Duodenal mucosa (tissue), 2 donors: ENCODE data around the gene TMEM19.

ENCODE experiments used
- H3K27ac ChIP-seq: one replicate; pipeline ENCODE4 v1.7.0; 2013; ENCODE audit warnings: low read depth, low read length
- H3K27me3 ChIP-seq, 2 donors: one replicate each; pipeline ENCODE4 v1.7.0; 2013; ENCODE audit warnings: low read length in 2 of 2, control low read depth in 1 of 2; ENCODE audit not compliant: insufficient read depth in 2 of 2, control insufficient read depth in 1 of 2
- H3K36me3 ChIP-seq, 2 donors: one replicate each; pipeline ENCODE4 v1.7.0; 2013; ENCODE audit warnings: low read length in 2 of 2, control low read depth in 1 of 2; ENCODE audit not compliant: insufficient read depth in 2 of 2, control insufficient read depth in 1 of 2
- H3K4me1 ChIP-seq, 2 donors: one replicate each; pipeline ENCODE4 v1.7.0; 2013; ENCODE audit warnings: low read length in 2 of 2, control low read depth in 1 of 2; ENCODE audit not compliant: insufficient read depth in 2 of 2, control insufficient read depth in 1 of 2
- H3K4me3 ChIP-seq, 2 donors: one replicate each; pipeline ENCODE4 v1.7.0; 2013; ENCODE audit warnings: low read length in 2 of 2, low read depth in 1 of 2
- H3K9ac ChIP-seq, 2 donors: one replicate each; pipeline ENCODE4 v1.7.0; 2013; ENCODE audit warnings: low read length in 2 of 2, low read depth in 1 of 2
- H3K9me3 ChIP-seq, 2 donors: one replicate each; pipeline ENCODE4 v1.7.0; 2013; ENCODE audit warnings: low read length in 2 of 2, control low read depth in 1 of 2; ENCODE audit not compliant: control insufficient read depth in 1 of 2

Gene TMEM19

DNA sequence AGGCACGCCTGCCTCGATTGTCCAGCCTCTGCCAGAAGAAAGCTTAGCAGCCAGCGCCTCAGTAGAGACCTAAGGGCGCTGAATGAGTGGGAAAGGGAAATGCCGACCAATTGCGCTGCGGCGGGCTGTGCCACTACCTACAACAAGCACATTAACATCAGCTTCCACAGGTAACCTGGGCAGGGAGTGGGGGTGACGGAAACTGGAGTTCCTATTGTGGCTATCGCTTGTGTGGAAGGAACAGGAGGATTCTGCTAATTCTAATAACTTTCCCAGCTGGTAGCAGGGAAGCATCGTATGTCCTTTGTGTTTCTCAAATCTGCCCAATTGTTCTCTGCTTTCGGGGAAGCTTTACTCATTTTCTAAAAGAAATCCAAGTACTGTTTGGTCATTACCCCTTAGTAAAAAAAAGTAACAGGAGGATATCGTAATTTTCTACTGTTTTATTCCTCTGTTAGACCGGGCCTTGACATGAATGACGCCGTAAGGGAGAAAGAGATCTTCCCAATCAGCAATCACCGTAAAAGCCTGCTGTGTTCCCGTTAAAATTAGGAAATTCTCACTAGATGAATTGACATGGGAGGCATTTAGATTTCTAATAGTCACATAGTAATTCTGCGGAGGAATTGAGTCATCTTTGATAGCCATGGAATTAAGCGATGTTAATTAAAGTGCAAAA, 21.3 kb upstream of the TMEM19 start:
- Histone ChIP-seq H3K4me3 (peak overlapping the region; percentile 95 to 96), H3K4me1 (peaks cover 12 to 17% of the 10 kb centered on the region in 2 donors), H3K27ac (peak overlapping the region; percentile 95), H3K27me3 (no peaks in the 10 kb centered on the region), H3K9ac (peak overlapping the region; percentile 97 to 99), H3K9me3 (no peaks in the 10 kb centered on the region), H3K36me3 (peaks cover 1 to 4% of the 10 kb centered on the region in 2 donors)

GRCh38 chr12:71665090-71665463, 20.8 kb upstream of the TMEM19 start:
- Histone ChIP-seq H3K9ac (peak overlapping the region; percentile 97 to 99), H3K27ac (peak overlapping the region; percentile 95), H3K9me3 (no peaks in the 10 kb centered on the region)

GRCh38 chr12:71666259-71666658, 19.6 kb upstream of the TMEM19 start:
- Histone ChIP-seq H3K27me3 (no peaks in the 10 kb centered on the region), H3K9ac (no peak overlapping the region), H3K36me3 (no peaks in the 10 kb centered on the region), H3K4me3 (no peak overlapping the region), H3K27ac (no peak overlapping the region), H3K4me1 (peaks cover 10 to 12% of the 10 kb centered on the region in 2 donors), H3K9me3 (no peaks in the 10 kb centered on the region)

More at GRCh38 chr12:71665090-71665463, 20.8 kb upstream of the TMEM19 start:
- Histone ChIP-seq H3K27me3 (no peaks in the 10 kb centered on the region), H3K4me1 (peaks cover 12 to 14% of the 10 kb centered on the region in 2 donors), H3K36me3 (no peaks in the 10 kb centered on the region), H3K4me3 (peak overlapping the region; percentile 95 to 96)

DNA sequence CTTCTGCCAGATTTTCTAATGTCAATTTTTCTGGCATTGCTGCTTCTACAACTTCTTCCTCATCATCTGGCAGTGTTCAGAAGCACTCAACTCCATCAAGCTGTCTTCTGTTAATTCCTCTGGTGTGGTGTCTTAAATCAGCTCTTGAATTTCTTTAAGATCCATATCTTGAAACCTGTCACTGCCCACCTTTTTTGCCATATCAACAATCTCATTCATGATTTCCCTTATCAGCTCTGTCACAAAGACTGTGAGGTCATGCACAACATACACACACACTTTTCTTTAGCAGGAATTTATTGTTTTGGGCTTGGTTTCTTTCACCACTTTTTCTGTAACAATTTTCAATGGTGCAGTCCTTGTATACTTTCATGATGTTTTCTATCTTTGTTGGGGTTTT, 14.6 kb upstream of the TMEM19 start:
- H3K27ac ChIP-seq: no peak overlapping the region
- no peak overlapping the region for H3K4me3 ChIP-seq
- peaks cover 3 to 5% of the 10 kb centered on the region in 2 donors for H3K4me1 ChIP-seq
- H3K27me3 ChIP-seq: no peaks in the 10 kb centered on the region
- no peaks in the 10 kb centered on the region for H3K9me3 ChIP-seq
- no peaks in the 10 kb centered on the region for H3K36me3 ChIP-seq
- no peak overlapping the region for H3K9ac ChIP-seq

DNA sequence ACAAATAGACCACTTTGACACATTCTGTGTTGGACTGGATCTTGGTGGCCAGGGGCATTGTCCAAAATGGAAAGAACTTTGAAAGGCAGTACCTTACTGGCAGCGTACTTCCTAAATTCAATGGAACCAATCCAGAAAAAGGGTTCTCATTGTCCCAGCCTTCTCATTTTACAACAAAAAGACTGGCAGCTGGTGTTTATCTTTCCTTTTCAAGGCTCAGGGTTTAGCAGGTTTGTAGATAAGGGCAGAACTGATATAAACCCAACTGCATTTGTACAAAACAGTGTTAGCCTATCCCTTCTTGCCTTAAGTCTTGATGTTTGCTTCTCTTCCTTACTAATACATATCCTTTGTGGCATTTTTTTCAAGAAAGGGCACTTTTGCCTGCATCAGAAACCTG, 14.1 kb upstream of the TMEM19 start:
- Histone ChIP-seq H3K27ac (no peak overlapping the region), H3K4me3 (no peak overlapping the region), H3K9me3 (no peaks in the 10 kb centered on the region), H3K4me1 (peaks cover 3 to 5% of the 10 kb centered on the region in 2 donors), H3K27me3 (no peaks in the 10 kb centered on the region), H3K36me3 (peaks cover 0 to 3% of the 10 kb centered on the region in 2 donors), H3K9ac (no peak overlapping the region)

- no peaks in the 10 kb centered on the region for H3K36me3 ChIP-seq
- H3K9me3 ChIP-seq: no peaks in the 10 kb centered on the region
- H3K27me3 ChIP-seq: no peaks in the 10 kb centered on the region
- H3K9ac ChIP-seq: no peak overlapping the region
- no peak overlapping the region for H3K4me3 ChIP-seq
- H3K4me1 ChIP-seq: peaks cover 0 to 5% of the 10 kb centered on the region in 2 donors
- H3K27ac ChIP-seq: no peak overlapping the region
Observed at GRCh38 chr12:71682466-71682865, 3.4 kb upstream of the TMEM19 start.

- Histone ChIP-seq H3K27me3 (no peaks in the 10 kb centered on the region), H3K9ac (no peak overlapping the region), H3K36me3 (no peaks in the 10 kb centered on the region), H3K4me1 (peaks cover 4 to 8% of the 10 kb centered on the region in 2 donors), H3K27ac (no peak overlapping the region), H3K9me3 (no peaks in the 10 kb centered on the region), H3K4me3 (no peak overlapping the region)
Observed at GRCh38 chr12:71683633-71684032, 2.2 kb upstream of the TMEM19 start.

- no peaks in the 10 kb centered on the region for H3K36me3 ChIP-seq
- peak overlapping the region in 1 of 2 donors; percentile 32 for H3K4me3 ChIP-seq
- H3K27me3 ChIP-seq: no peaks in the 10 kb centered on the region
- no peak overlapping the region for H3K27ac ChIP-seq
- H3K4me1 ChIP-seq: peaks cover 4 to 8% of the 10 kb centered on the region in 2 donors
- no peaks in the 10 kb centered on the region for H3K9me3 ChIP-seq
- H3K9ac ChIP-seq: no peak overlapping the region
Observed at GRCh38 chr12:71684081-71684480, 1.8 kb upstream of the TMEM19 start.

- H3K36me3 ChIP-seq: no peaks in the 10 kb centered on the region
- H3K27me3 ChIP-seq: no peaks in the 10 kb centered on the region
- peak overlapping the region; percentile 96 for H3K27ac ChIP-seq
- no peaks in the 10 kb centered on the region for H3K9me3 ChIP-seq
- H3K4me3 ChIP-seq: peak overlapping the region; percentile 87 to 99
- peaks cover 8% of the 10 kb centered on the region in 2 donors for H3K4me1 ChIP-seq
- H3K9ac ChIP-seq: peak overlapping the region; percentile 83 to 90
Observed at GRCh38 chr12:71685312-71685906, 473 bp upstream of the TMEM19 start.

DNA sequence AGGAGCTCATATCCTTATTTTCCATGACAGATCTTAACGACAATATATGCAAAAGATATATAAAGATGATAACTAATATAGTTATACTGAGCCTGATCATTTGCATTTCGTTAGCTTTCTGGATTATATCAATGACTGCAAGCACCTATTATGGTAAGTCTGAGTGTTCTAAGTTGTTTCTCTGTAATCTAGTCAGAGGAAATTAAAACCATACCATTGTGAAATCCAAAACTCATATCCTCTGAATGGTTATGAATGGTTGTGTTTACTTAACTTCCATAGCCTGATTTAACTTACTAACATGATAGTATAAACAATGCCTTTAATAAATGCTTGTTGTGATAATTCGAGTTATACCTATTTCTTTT, 760 bp downstream of the TMEM19 start:
- H3K36me3 ChIP-seq: no peaks in the 10 kb centered on the region
- peaks cover 13 to 14% of the 10 kb centered on the region in 2 donors for H3K4me1 ChIP-seq
- H3K9ac ChIP-seq: peak overlapping the region; percentile 83 to 90
- H3K27me3 ChIP-seq: no peaks in the 10 kb centered on the region
- H3K9me3 ChIP-seq: no peaks in the 10 kb centered on the region
- peak overlapping the region; percentile 87 to 99 for H3K4me3 ChIP-seq
- peak overlapping the region; percentile 96 for H3K27ac ChIP-seq
